Stimulated activated naive CD8-positive, alpha-beta T cell treated with anti-CD3 and anti-CD28 coated beads, Interleukin-15, Interleukin-2, amounts not matched to agents 100 U/mL and 50 U/mL, for 24 hours (primary cell): ENCODE results near the gene KIF1A.

Experiments
- ATAC-seq: fragments of 150-1000 bp; cut with Tn5 transposase; one replicate; pipeline ENCODE4 v1.10.0; 2021
- DNase-seq: peaks from one replicate; pipeline ENCODE4 v3.0.0; 2021

KIF1A gene

DNA sequence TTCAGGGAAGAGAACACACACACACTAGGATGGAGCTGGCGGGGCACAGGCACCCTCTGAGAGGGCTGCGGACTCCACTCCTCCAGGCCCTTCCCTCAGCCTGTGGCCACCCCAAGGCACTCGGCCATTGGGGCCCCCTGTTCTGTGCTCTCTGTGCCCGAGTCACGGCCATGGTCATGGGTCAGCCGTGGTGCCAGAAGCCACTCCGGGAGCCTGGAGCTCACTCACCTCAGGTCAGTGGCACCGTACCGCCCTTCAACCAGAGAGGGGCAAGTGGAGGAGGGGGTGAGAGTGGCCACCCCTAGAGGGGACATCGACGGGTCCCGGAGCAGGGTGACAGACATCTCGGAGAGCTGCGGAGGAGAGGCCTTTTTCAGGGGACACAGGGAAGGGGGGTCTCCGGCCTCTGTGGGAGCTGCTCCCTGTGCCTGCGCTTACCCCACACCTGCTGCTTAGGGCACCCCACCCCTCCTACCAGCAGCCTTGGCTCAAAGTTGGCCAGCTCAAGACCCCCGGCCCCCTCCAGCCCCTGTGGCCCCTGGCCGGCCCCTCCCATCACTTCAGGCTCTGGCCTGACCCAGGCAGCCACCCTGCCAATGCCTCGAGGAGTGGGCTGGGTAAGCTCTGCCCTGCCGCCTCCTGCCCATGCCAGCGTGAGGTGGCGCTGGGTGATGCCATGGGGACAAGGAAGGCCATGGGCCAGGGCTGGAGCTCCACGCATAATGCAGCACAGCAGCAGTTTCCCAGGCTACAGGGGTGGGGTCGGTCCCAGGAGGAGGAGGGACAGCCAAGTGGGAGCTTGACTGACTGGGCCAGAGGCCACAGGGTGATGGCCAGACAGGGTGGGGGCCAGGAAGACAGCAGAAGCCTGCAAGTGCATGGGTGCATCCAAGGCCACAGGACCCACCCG lies 99.1 kb downstream of the KIF1A start:
- ATAC-seq: no peak
- no peak for DNase-seq

DNA sequence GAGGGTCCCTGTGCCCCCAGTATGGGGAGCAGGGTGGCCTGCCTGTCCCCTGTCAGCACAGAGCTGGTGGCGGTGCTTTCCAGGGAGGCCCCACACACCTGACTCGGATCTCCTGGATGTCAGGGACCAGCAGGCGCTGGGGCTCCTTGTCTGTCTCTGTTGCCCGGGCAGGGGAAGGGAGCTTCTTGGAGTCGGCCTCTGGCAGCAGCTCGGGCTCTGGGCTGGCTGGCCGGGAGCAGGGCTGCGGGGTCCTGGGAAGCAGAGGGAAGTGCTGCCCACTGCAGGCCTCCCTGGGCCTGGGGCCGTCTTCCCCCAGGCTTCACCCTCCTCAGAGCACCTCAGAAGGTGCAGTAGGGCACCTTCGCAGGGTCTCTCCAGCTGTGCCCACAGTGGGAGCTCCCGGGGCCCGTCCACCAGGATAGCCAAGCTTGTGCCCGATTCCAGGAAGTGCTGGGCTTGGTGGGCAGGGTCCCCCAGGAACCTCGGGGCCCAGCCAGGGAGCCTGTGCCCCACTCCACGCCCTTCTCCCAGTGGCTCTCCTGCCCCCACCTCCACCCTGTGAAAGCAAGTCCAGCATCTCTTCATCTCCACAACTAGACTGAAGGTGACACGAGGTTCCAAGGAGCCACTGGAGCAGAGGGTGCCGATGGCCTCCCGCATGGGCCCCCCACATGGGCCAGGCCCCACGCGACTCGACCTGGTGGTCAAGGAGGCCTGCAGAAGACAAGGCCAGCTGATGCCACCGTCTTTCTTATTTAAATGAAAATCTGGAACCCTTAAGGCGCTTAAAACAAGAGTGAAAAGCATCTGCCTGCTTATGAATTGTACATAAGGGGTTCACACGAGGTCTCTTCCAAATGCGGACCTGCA lies 100.1 kb downstream of the KIF1A start:
- no peak for ATAC-seq
- DNase-seq: no peak

DNA sequence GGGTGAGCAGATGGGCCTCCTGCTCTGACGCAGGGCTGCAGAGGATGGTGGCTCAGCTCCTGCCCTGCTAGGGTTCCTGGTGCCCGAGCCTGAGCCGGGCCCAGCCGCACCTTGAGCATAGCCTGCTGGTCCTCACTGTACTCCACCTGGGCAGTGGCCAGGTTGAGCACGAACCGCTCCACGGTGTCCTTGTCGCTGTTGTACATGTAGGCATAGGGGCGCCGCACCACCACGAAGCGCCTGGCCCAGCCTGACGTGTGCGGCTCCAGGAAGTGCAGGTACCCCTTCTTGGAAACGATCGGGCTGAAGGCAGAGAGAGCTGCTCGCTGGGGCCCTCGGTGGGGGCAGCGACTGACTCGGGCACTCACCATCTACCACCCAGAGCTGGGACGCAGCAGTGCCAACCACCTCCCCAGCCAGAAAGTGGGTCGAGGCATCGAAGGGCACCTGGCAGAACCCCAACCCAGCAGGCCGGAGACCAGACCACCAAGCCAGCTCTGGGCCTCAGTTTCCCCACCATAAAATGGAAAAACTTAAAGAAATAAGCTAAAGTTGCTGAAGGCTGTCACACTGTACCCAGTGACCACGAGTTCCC lies 101.0 kb downstream of the KIF1A start:
- ATAC-seq (no peak), DNase-seq (no peak)

DNA sequence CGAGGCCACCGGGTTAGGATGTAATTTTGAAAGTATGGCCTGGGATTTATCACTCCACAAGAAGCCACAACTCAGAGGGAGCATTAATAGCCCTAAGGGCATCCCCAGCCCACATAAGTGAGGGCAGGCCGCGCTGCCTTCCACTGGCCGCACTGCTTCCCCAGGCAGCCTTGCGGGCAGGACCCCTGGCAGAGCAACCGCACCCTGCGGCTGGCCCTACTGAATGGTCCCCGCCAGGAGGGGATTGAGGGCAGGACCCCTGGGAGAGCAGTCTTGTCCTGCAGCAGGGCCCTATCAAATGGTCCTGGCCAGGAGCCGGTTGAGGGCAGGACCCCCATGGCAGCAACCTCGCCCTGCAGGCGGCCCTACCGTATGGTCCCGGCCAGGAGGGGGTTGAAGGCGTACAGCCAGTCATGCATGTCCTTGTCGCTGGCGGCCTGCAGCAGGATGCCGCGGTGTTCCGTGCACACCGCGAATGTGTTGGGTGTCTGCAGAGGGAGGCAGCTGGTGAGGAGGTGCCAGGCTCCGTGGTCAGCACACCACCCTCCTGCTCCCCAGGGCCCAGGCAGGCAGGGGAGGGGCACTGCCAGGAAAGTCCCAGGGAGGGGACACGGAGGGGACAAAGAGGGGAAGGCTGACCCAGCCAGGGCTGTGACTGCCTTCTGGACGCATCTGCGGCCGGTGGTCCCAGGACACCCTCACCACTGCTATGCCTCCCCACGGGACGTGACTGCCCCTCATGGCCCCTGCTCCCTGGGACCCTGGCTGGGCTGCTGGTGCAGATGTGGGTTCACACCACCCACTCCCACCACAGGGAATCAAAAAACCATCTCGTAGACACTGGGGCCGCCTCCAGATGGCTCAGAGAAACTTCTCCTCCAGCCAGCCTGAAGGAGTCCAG lies 102.1 kb downstream of the KIF1A start:
- ATAC-seq (no peak), DNase-seq (no peak)

DNA sequence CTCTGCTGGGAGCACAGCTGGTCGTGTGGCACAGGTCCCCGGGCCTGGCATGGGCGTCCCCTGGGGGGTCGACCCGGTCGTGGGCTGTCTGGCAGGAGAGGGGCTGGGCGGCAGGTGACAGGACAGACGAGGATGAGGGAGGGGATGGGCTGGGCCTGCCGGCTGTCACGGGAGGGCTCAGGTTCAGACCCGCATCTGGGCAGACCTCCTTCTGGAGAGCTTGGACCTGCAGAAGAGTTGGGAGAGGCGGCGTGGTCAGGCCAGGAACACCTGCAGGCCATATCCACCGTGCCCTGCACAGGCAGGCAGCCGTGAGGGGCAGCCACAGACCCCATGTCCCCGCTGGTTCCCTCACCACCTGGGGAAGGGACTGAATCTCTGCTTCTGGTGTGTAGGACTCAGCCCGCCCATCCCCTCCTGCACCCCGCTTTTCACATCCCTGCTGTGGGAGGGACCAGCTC lies 102.8 kb downstream of the KIF1A start:
- DNase-seq (no peak), ATAC-seq (no peak)

DNA sequence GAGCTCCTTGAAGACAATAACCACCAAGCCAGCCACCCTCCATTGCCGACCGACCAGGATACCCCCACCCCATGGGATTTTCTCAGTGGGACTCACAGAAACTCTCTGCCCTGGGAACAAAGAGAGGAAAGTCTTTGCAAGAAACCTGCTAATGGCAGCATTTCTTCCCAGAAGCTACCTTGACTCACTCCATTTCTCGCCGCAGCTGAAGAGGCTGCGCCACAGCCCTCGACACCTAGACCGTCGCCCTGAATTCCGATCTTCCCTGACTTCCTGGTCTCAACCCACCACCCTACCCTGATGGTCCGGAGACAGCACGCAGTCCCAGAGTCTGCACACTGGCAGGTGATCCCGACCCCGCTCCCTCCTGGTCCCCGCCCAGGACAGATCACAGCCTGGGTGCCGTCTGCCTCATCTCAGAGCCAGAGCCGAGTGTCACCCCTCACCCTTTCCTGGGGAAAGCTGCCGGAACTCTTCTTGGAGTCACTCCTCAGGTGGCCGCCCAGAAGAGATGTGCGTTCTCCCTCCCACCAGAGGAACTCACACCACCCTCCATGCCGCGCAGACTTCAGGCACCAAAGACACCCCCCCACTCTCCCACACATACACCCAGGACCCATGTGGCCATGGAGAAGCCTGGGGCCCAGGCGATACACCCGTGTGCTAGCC lies 103.8 kb downstream of the KIF1A start:
- no peak for DNase-seq
- ATAC-seq: no peak

DNA sequence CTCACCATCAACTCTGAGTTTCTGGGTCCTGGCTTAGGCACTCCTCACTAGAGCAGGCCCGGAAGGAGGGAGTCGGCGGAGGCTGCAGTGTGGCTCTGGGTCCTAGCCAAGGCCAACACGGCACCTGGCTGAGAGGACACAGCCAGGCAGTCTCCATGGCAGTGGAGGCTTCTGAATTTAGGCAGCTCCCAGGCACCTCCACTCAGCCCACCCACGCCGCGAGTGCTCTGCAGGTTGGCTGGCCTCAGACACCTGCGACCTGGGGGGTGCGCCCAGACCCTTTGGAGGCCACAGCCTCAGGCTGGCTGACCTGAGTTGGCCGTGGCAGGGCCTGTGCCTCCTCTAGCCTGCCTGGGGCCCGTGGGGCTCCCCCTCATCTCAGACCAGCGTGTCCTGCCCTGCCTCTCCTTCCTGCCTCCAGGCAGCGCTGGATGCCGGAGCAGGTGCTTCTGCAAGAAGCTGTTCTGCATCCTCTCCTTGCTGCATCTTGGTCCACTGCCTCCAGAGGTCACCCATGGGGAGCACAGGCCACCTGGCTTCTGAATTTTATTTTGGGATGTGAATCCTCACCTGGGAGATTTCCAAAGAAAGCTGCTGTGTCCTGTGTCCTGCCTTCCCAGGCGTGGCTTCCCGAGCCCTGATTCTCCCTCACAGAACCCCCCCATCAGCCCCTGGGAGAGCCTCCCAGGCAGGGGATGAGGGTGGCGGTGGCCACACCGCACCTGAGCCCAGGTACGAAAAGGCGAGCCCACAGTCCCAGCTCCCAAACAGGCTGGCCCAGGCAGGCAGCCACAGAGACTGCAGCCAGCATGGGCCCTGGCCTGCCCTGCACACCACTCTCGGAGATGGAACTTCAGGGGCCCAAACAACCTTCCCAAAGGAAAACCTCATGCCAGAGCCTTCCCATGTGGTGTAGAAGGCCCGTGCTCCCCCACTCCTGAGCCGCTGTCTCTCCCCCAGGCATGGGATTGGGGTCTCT lies 105.0 kb downstream of the KIF1A start:
- DNase-seq: no peak
- ATAC-seq: no peak

DNA sequence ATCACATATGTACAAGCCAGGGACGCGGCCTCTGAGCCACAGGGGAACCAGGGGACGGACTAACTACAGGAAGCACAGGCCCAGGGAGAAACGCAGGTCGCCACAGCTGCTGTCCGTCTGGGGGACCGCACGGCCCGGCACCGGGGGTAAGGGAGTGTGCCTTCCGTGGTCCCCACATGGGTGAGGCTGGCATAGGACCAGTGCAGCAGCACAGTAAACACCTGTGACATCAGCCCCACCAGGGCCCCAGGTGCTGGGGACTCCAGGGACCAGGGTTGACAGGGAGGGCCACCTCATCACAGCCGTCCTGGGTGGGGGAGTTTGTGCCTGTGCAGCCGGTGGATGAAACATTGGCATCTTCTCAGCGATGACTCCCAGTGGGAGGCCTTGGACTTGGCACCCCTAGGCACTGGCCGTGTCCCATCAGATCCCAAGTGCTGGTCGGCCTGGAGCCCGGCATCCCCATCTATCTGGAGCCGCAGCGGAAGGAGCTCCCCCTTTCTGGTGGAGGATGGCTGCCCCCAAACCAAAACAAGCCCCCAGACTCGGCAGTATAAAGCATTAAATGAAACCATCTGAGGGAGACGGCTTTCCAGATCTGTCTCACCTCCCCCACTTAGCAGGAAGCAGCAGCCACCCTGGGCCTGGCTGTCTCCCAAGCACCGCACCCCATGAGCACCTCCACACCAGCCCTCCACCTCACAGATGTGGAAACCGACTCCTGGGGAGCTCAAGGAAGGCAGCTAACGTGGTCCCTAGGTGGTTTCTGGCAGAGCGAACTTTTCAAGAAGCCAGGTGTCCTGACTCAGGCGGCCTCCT lies 105.9 kb downstream of the KIF1A start:
- DNase-seq (no peak), ATAC-seq (no peak)

DNA sequence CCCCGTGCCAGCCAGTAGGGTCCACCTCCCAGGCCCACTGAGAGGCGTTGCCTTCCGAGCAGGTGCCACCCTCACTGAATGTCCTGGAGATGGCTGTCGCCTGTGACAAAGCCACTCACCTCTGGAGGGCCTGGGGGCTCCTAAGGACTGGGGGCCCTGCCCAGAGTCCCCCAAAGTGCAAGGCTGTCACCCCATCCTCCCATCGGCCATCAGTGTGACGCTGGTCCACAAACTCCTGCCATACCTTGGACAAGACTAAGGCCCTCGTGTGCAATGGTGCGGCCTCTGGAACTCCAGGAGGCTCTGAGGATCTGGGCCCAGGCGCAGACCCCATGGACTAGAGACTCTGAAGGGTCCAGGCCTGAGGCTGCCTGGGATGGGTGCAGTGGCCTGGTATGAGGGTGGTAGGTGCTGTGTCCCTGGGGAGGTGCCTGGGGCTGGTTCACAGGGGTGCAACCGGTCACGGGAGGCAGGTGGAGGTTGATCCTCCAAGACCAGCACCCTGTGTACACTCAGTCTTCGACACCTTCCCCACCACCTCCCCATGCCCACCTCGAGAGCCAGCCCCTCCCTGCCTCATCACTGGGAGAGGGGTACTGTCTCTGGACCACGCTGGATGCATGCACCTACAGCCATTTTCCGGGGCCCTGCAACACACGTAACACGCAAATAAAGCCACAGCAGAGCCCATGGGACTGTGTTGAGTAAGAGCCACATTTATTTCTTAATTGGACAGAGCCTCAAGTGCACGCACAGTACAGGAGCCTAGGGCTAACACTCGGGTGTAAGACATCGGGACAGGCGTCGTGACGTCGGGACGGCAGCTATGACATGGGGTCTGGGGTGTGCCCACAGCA lies 106.7 kb downstream of the KIF1A start:
- ATAC-seq (no peak), DNase-seq (no peak)

DNA sequence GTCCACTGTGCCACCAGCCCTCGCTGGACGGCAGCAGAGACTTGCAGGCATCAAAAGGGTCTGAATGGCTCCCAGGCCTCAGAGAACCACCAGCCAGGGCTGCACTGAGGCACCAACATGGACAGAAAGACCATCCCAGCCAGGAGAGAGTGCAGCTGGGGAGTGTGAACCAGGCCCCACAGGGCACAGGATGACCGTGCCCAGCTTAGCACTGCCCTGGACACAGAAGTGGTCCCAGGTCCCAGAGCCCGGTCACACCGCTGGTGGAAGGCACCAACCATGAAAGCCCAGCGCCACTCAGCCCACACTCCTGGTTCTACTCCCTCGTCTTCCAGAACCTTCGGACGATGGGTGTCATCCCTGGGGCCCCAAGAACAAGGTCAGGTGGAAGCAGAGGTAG lies 107.9 kb downstream of the KIF1A start:
- no peak for ATAC-seq
- no peak for DNase-seq

DNA sequence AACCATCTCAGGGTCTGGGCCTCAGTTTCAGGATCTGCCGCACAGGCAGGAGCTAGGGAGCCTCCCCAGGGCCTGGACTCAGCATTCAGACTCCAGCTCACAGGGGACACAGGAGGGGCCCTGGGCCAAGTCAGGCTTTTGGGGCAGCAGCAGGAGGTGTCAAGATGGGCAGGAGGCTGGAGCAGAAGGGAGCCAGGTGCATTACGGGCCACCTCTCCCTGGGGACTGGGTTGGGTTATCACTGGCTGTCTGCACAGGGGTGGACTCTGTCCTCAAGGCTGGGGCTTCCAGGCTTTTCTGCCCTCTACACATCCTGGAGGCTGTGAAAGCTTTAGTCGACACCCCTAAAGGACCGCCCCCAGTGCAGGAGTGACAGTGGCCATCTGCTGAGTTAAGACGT lies 108.3 kb downstream of the KIF1A start:
- DNase-seq (no peak), ATAC-seq (peak; percentile 14)

DNA sequence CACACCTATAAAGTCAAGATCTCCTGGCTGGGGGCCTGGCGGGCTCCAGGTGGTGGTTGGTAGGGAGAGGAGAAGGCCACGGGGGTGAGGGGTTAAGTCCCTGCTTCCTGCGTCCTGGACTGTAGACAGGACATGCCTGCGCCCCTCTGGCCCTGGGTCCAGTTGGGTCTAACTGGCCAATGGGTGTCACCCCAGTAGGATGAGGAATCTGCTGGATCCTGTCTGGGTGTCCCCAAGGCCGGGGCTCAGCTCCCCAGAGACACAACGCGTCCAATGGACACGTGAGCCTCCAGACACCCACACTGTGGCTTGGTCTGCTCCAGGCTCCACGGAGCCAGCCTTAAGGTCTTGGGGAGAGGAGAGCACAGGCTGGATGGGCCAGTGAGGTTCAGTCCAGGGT lies 108.7 kb downstream of the KIF1A start:
- no peak for ATAC-seq
- DNase-seq: no peak

DNA sequence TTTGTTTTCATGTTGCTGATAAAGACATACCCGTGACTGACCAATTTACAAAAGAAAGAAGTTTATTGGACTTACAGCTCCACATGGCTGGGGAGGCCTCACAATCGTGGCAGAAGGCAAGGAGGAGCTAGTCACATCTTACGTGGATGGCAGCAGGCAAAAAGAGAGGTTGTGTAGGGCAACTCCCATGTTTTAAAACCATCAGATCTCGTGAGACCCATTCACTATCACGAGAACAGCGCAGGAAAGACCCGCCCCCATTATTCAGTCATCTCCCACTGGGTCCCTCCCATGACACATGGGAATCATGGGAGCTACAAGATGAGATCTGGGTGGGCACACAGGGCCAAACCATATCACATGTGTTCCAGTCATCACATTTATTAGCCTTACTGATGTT lies 111.6 kb downstream of the KIF1A start:
- ATAC-seq: no peak

DNA sequence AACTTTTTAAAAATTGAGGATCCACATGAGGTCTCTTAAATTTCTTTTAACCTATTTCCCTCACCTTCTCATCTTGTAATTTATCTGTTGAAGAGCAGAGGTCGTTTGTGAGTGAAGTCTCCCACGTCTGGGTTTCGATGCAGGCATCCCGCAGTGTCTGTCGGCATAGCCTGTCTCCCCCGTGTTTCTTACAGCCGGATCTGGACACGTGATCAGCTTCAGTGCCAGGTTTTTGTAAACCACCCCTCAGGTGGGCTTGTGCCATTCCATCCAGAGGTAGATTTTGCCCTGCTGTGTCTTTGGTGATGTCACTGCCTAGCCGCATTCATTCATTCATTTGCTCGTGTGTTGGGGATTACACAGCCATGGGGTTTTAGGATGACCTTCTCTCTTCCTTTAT lies 112.2 kb downstream of the KIF1A start:
- ATAC-seq (no peak), DNase-seq (no peak)

More for the DNA sequence above, 111.6 kb downstream of the KIF1A start:
- no peak for DNase-seq

DNA sequence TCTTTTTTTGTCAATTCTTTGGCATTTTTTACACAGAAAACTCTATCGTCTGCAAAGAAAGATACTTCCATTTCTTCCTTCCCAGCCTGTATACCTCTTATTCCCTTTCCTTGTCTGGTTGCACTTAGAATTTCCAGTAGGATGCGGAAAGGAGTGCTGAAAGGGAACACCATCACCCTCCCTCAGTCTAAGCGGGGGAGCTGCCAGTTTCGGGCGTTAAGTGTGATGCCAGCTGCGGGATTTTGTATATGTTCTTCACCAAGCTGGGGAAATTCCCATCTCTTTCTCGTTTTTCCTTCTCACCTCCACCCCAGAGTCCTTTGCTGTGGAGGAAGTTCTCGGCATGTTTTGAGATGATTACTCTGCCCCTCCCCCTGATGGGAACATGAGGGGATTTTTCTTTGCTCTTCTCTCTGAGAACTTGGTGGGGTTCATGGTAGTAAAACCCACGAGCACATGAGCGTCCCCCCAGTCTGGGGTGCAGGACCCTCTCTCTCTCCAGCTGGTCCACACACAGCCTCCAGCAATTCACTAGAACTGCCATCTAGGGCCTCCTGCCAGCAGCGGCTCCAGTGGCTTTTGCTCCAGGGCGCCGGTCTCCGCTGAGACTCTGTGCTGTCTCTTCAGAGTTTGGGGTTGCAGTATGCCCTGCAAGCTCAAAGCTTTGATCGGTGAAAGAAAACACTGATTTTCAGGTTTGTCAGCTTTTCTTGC lies 112.8 kb downstream of the KIF1A start:
- DNase-seq: no peak
- no peak for ATAC-seq

DNA sequence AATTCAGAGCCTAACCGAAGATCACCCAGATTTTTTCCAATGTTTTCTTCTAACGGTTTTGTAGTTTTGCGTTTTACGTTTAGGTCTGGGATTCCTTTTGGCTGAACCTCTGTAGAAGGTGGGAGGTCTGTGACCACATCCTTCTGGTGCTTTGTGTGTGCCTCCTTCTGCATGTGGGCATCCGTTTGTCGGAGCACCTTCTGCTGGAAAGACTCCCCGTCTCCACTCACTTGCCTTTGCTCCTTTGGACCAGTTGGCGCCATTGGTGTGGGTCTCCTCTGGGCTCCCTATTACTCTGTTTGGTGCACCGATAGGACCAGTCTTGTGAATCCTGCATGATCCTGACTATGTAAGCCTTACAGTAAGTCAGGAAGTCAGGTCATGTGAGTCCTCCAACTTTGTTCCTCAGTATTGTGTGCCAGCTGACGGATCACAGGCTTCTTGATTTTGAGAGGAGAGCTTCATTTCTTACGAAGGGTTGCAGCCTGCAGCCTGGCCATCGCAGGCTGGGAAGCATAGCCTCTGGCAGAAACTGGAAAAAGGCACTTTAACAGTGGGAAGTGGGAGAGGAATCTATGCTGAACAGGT lies 114.7 kb downstream of the KIF1A start:
- ATAC-seq (no peak), DNase-seq (no peak)

DNA sequence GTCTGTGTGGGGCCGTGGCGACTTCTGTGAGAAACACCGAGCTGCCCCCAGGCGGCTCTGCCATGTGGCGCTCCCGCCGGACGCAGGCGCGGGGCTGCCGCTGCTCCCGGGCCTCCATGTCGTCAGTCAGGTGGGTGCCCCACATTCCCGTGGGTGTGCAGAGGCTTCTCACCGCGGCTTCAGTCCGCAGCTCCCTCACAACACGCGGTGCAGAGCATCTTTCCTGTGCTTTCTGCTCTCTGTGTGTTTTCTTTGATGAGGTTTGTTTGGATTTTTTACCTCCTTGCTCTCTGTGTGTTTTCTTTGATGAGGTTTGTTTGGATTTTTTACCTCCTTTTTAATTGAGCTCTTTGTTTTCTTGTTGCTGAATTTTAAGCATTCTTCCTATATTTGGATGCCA lies 115.4 kb downstream of the KIF1A start:
- peak; percentile 57 for ATAC-seq
- DNase-seq: peak; percentile 38
